HG03039 (cell line): ENCODE data around the gene EYA4.

ENCODE experiments used
- ATAC-seq: cut with Tn5 transposase; IDR thresholded peaks from one replicate; pipeline ENCODE4 v1.9.1; 2021; ENCODE audit warnings: mild to moderate bottlenecking, moderate library complexity; ENCODE audit not compliant: unreplicated experiment

The EYA4 gene

GRCh38 chr6:133286765-133287164 is 45.6 kb downstream of the EYA4 start:
- no peak for ATAC-seq

- ATAC-seq = no peak
Measured at GRCh38 chr6:133288662-133289061, 47.5 kb downstream of the EYA4 start.

GRCh38 chr6:133289733-133290306 is 48.7 kb downstream of the EYA4 start:
- ATAC-seq = no peak

- no peak for ATAC-seq
Measured at GRCh38 chr6:133290930-133291329, 49.8 kb downstream of the EYA4 start.

- ATAC-seq = no peak
Measured at GRCh38 chr6:133291671-133292070, 50.5 kb downstream of the EYA4 start.

GRCh38 chr6:133297657-133298056 is 56.5 kb downstream of the EYA4 start:
- ATAC-seq = no peak

- no peak for ATAC-seq
Measured at GRCh38 chr6:133298335-133298734, 57.2 kb downstream of the EYA4 start.

- ATAC-seq = no peak
Measured at GRCh38 chr6:133298801-133299200, 57.6 kb downstream of the EYA4 start.

GRCh38 chr6:133300896-133301295 is 59.7 kb downstream of the EYA4 start:
- ATAC-seq = no peak

- no peak for ATAC-seq
Measured at GRCh38 chr6:133301835-133302234, 60.7 kb downstream of the EYA4 start.

GRCh38 chr6:133306931-133307330 is 65.8 kb downstream of the EYA4 start:
- no peak for ATAC-seq

GRCh38 chr6:133309579-133309978 is 68.4 kb downstream of the EYA4 start:
- ATAC-seq = no peak

GRCh38 chr6:133312006-133312405 is 70.8 kb downstream of the EYA4 start:
- no peak for ATAC-seq

GRCh38 chr6:133313068-133313467 is 71.9 kb downstream of the EYA4 start:
- ATAC-seq = no peak

- no peak for ATAC-seq
Measured at GRCh38 chr6:133314947-133315346, 73.8 kb downstream of the EYA4 start.

GRCh38 chr6:133315811-133316210 is 74.7 kb downstream of the EYA4 start:
- ATAC-seq = no peak

- no peak for ATAC-seq
Measured at GRCh38 chr6:133317704-133318103, 76.5 kb downstream of the EYA4 start.

- no peak for ATAC-seq
Measured at GRCh38 chr6:133326584-133326983, 85.4 kb downstream of the EYA4 start.

- no peak for ATAC-seq
Measured at GRCh38 chr6:133333852-133334251, 92.7 kb downstream of the EYA4 start.

GRCh38 chr6:133337308-133337707 is 96.2 kb downstream of the EYA4 start:
- no peak for ATAC-seq

- no peak for ATAC-seq
Measured at GRCh38 chr6:133339543-133340384, 98.6 kb downstream of the EYA4 start.

- no peak for ATAC-seq
Measured at GRCh38 chr6:133340557-133340956, 99.4 kb downstream of the EYA4 start.
